H9 (cell line): ENCODE measurements around the gene NKIRAS1. TPM values are rescaled to one million over a fixed set of nuclear protein-coding genes. Genes with fewer than 3 reads are reported as not detected.

Source experiments
- DNase-seq: peaks from one replicate; pipeline ENCODE4 v3.0.0-alpha.2; 2017
- H2AFZ ChIP-seq: one replicate; pipeline ENCODE4 v1.6.1; 2013; ENCODE audit warnings: mild to moderate bottlenecking, low read length, control low read depth, moderate library complexity
- H2AK5ac ChIP-seq: 2 replicates; pipeline ENCODE4 v1.6.1; 2013; ENCODE audit warnings: low read length, control low read depth, mixed read lengths; ENCODE audit not compliant: insufficient read length
- H2BK120ac ChIP-seq: one replicate; pipeline ENCODE4 v1.6.1; 2013; ENCODE audit warnings: low read depth, mild to moderate bottlenecking, low read length, control low read depth, inconsistent platforms; ENCODE audit not compliant: poor library complexity, severe bottlenecking
- H2BK12ac ChIP-seq: 2 replicates; pipeline ENCODE4 v1.6.1; 2013; ENCODE audit warnings: low read length, control low read depth, mixed read lengths, low read depth; ENCODE audit not compliant: insufficient read length
- H2BK15ac ChIP-seq: 2 replicates; pipeline ENCODE4 v1.6.1; 2013; ENCODE audit warnings: low read depth, low read length, control low read depth
- H2BK20ac ChIP-seq: one replicate; pipeline ENCODE4 v1.6.1; 2013; ENCODE audit warnings: low read depth, mild to moderate bottlenecking, low read length, control low read depth, inconsistent platforms; ENCODE audit not compliant: poor library complexity, severe bottlenecking
- H2BK5ac ChIP-seq: 2 replicates; pipeline ENCODE4 v1.6.1; 2013; ENCODE audit warnings: low read length, control low read depth, mixed read lengths; ENCODE audit not compliant: insufficient read length
- H3K14ac ChIP-seq: 2 replicates; pipeline ENCODE4 v1.6.1; 2013; ENCODE audit warnings: low read length, control low read depth; ENCODE audit not compliant: insufficient read depth
- H3K18ac ChIP-seq: 2 replicates; pipeline ENCODE4 v1.6.1; 2013; ENCODE audit warnings: low read depth, mild to moderate bottlenecking, mixed read lengths, low read length, control low read depth; ENCODE audit not compliant: insufficient read length
- H3K23ac ChIP-seq: 2 replicates; pipeline ENCODE4 v1.6.1; 2013; ENCODE audit warnings: low read length, control low read depth, mixed read lengths, low read depth; ENCODE audit not compliant: insufficient read length
- H3K23me2 ChIP-seq: 2 replicates; pipeline ENCODE4 v1.6.1; 2013; ENCODE audit warnings: low read depth, mild to moderate bottlenecking, mixed read lengths, low read length, control low read depth; ENCODE audit not compliant: insufficient read length, poor library complexity, severe bottlenecking
- H3K27ac ChIP-seq: 2 replicates; pipeline ENCODE4 v1.5.1; 2013; ENCODE audit warnings: low read length, control low read depth, mixed read lengths, low read depth; ENCODE audit not compliant: insufficient read length
- H3K27me3 ChIP-seq: 2 replicates; pipeline ENCODE4 v1.6.1; 2013; ENCODE audit warnings: low read length, control low read depth, inconsistent platforms; ENCODE audit not compliant: insufficient read depth
- H3K4ac ChIP-seq: 2 replicates; pipeline ENCODE4 v1.6.1; 2013; ENCODE audit warnings: low read depth, mild to moderate bottlenecking, control low read depth, inconsistent platforms, low read length, moderate library complexity
- H3K4me1 ChIP-seq: 2 replicates; pipeline ENCODE4 v1.6.1; 2013; ENCODE audit warnings: low read length, control low read depth, inconsistent platforms; ENCODE audit not compliant: insufficient read depth
- H3K4me2 ChIP-seq: 2 replicates; pipeline ENCODE4 v1.6.1; 2013; ENCODE audit warnings: low read length, control low read depth, mixed read lengths; ENCODE audit not compliant: insufficient read length, insufficient read depth
- H3K56ac ChIP-seq: 2 replicates; pipeline ENCODE4 v1.6.1; 2013; ENCODE audit warnings: low read depth, mild to moderate bottlenecking, mixed read lengths, low read length, control low read depth; ENCODE audit not compliant: insufficient read length
- H3K79me1 ChIP-seq: 2 replicates; pipeline ENCODE4 v1.6.1; 2013; ENCODE audit warnings: low read depth, mild to moderate bottlenecking, moderate library complexity, low read length, control low read depth, inconsistent platforms; ENCODE audit not compliant: insufficient read depth, poor library complexity, severe bottlenecking
- H3K79me2 ChIP-seq: 2 replicates; pipeline ENCODE4 v1.6.1; 2013; ENCODE audit warnings: low read length, control low read depth, inconsistent platforms; ENCODE audit not compliant: insufficient read depth
- H3K9ac ChIP-seq: 2 replicates; pipeline ENCODE4 v1.6.1; 2013; ENCODE audit warnings: low read length, control low read depth, mixed read lengths; ENCODE audit not compliant: insufficient read length; ENCODE audit errors: extremely low read depth
- H3K9me3 ChIP-seq: one replicate; pipeline ENCODE4 v1.6.1; 2013; ENCODE audit warnings: low read depth, low read length, inconsistent platforms; ENCODE audit not compliant: control insufficient read depth
- H3T11ph ChIP-seq: one replicate; pipeline ENCODE4 v1.6.1; 2013; ENCODE audit warnings: mild to moderate bottlenecking, low read length, control low read depth, inconsistent platforms
- H4K20me1 ChIP-seq: one replicate; pipeline ENCODE4 v1.6.1; 2013; ENCODE audit not compliant: control insufficient read depth, insufficient read length, insufficient read depth
- H4K5ac ChIP-seq: 2 replicates; pipeline ENCODE4 v1.6.1; 2013; ENCODE audit warnings: low read depth, mild to moderate bottlenecking, mixed read lengths, low read length, control low read depth; ENCODE audit not compliant: insufficient read length
- H4K8ac ChIP-seq: replicated peaks from 2 replicates; pipeline ENCODE4 v1.6.1; 2013; ENCODE audit warnings: low read length, control low read depth, mixed read lengths, low read depth; ENCODE audit not compliant: insufficient read length
- H4K91ac ChIP-seq: 2 replicates; pipeline ENCODE4 v1.6.1; 2013; ENCODE audit warnings: low read depth, mild to moderate bottlenecking, moderate library complexity, mixed read lengths, low read length, control low read depth; ENCODE audit not compliant: insufficient read length
- H3K27ac Mint-ChIP-seq, 3 experiments: 2 replicates in 2 of 3; 3 replicates in 1 of 3; pipeline ENCODE4 v1.8.0; 2020 to 2021; ENCODE audit warnings: mixed read lengths in 3 of 3, mild to moderate bottlenecking in 1 of 3, moderate library complexity in 1 of 3
- H3K27me3 Mint-ChIP-seq: 2 replicates; pipeline ENCODE4 v1.8.0; 2021; ENCODE audit warnings: low read depth, mild to moderate bottlenecking, moderate library complexity, mixed read lengths
- H3K36me3 Mint-ChIP-seq, 3 experiments: 2 replicates in 2 of 3; 3 replicates in 1 of 3; pipeline ENCODE4 v1.8.0; 2020 to 2021; ENCODE audit warnings: low read depth in 3 of 3, mixed read lengths in 3 of 3; ENCODE audit not compliant: insufficient read depth in 1 of 3
- H3K4me1 Mint-ChIP-seq, 2 experiments: 2 replicates each; pipeline ENCODE4 v1.8.0; 2020; ENCODE audit warnings: mixed read lengths in 2 of 2
- H3K4me3 Mint-ChIP-seq, 2 experiments: 2 replicates in 1 of 2; 3 replicates in 1 of 2; pipeline ENCODE4 v1.8.0; 2020 to 2021; ENCODE audit warnings: mild to moderate bottlenecking in 2 of 2, mixed read lengths in 2 of 2, moderate library complexity in 1 of 2
- H3K9me3 Mint-ChIP-seq, 2 experiments: 2 replicates in 1 of 2; 3 replicates in 1 of 2; pipeline ENCODE4 v1.8.0; 2020; ENCODE audit warnings: mild to moderate bottlenecking in 2 of 2, mixed read lengths in 2 of 2, moderate library complexity in 1 of 2
- WGBS: extraction: QIAGEN DNeasy Blood & Tissue Kit; methylation state at CpG from one replicate; pipeline ENCODE4 v1.1.7; 2013; ENCODE audit warnings: missing lambda C conversion rate, low lambda C conversion rate, mixed read lengths; ENCODE audit not compliant: insufficient read length; ENCODE audit errors: extremely low coverage; 5-methylcytosine and 5-hydroxymethylcytosine counted together
- total RNA-seq: library from RNA; stranded (reverse); gene quantifications from 2 replicates; pipeline ENCODE4 v1.2.1, GENCODE V29; 2021
- TF ChIP-seq, protein P1 (sequence below): fragments of 200-600 bp; sonication (generic); conservative IDR thresholded peaks from 3 replicates; pipeline ENCODE4 v1.8.0; 2021; ENCODE audit warnings: antibody characterized with exemption, mild to moderate bottlenecking

Gene NKIRAS1
- total RNA-seq, 1 experiment from 2014 or later = 6.1 TPM

DNA sequence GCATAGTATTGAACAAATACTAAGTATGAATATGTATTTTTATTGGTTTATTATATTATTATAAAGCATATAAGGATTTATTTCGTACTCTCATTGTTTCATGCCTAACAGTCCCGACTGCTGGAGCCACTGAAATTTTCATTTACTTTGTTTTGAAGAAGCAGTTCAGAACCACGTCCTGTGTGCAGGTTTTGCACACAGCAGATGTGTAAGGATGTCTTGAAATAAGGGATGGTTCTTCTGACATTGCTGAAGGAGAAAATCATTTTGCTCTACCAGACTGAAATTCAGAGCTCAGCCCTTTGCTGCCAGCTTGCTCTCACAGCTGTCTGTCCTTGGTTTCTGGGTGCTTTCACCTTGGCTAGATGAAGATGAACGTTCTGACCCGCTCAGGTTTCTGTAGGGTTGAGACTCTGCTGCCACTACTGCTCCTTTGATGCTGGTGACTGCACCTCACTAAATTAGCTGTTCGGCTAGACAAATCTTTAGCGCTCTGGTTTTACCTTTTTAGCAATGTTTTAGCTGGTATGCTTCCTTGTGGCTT, 56.9 kb downstream of the NKIRAS1 start:
- H3K4me1 ChIP-seq = peaks cover 1% of the 10 kb centered on the region; the same call in 1 of the 2 replicates
- H3K23me2 ChIP-seq = no peaks in the 10 kb centered on the region
- H2BK15ac ChIP-seq = no peak overlapping the region
- no peak overlapping the region for H2BK20ac ChIP-seq
- H3K27ac ChIP-seq = no peak overlapping the region
- H3K23ac ChIP-seq = no peak overlapping the region
- H3K27me3 ChIP-seq = no peaks in the 10 kb centered on the region
- no peak overlapping the region for H3K18ac ChIP-seq
- no peak overlapping the region for H3T11ph ChIP-seq
- H3K4me3 Mint-ChIP-seq = no peak overlapping the region
- H3K14ac ChIP-seq = no peak overlapping the region
- no peaks in the 10 kb centered on the region for H4K20me1 ChIP-seq
- peak overlapping the region in 1 of 3 experiments; percentile 76; a peak in 2 of 7 replicates for H3K27ac Mint-ChIP-seq
- H3K4me2 ChIP-seq = no peak overlapping the region
- peaks cover 9% of the 10 kb centered on the region for H3K79me1 ChIP-seq
- no peak overlapping the region for H4K91ac ChIP-seq
- H3K4me1 Mint-ChIP-seq = peaks cover 31 to 45% of the 10 kb centered on the region in 2 experiments
- no peak overlapping the region for H2BK5ac ChIP-seq
- H3K79me2 ChIP-seq = peaks cover 10% of the 10 kb centered on the region; the same call in 1 of the 2 replicates
- no peaks in the 10 kb centered on the region for H3K9me3 ChIP-seq
- no peak overlapping the region for H3K9ac ChIP-seq
- no peak overlapping the region for H2BK12ac ChIP-seq
- H3K27me3 Mint-ChIP-seq = no peaks in the 10 kb centered on the region
- no peak overlapping the region for H3K4ac ChIP-seq
- peaks cover 3 to 13% (median 11%) of the 10 kb centered on the region in 3 experiments; a peak in 6 of 7 replicates for H3K36me3 Mint-ChIP-seq
- no peak overlapping the region for H2AFZ ChIP-seq
- H4K8ac ChIP-seq = no peak overlapping the region
- no peak for DNase-seq
- no peak overlapping the region for H3K56ac ChIP-seq
- no peaks in the 10 kb centered on the region for H3K9me3 Mint-ChIP-seq
- TF ChIP-seq, protein P1, sequence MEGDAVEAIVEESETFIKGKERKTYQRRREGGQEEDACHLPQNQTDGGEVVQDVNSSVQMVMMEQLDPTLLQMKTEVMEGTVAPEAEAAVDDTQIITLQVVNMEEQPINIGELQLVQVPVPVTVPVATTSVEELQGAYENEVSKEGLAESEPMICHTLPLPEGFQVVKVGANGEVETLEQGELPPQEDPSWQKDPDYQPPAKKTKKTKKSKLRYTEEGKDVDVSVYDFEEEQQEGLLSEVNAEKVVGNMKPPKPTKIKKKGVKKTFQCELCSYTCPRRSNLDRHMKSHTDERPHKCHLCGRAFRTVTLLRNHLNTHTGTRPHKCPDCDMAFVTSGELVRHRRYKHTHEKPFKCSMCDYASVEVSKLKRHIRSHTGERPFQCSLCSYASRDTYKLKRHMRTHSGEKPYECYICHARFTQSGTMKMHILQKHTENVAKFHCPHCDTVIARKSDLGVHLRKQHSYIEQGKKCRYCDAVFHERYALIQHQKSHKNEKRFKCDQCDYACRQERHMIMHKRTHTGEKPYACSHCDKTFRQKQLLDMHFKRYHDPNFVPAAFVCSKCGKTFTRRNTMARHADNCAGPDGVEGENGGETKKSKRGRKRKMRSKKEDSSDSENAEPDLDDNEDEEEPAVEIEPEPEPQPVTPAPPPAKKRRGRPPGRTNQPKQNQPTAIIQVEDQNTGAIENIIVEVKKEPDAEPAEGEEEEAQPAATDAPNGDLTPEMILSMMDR = no peak
- no CpG with 5 or more reads among the region's 7 CpGs for WGBS
- no peak overlapping the region for H2BK120ac ChIP-seq
- H4K5ac ChIP-seq = no peak overlapping the region
- H2AK5ac ChIP-seq = no peak overlapping the region
